Measurements from ENCODE around the gene IQUB.

DNA sequence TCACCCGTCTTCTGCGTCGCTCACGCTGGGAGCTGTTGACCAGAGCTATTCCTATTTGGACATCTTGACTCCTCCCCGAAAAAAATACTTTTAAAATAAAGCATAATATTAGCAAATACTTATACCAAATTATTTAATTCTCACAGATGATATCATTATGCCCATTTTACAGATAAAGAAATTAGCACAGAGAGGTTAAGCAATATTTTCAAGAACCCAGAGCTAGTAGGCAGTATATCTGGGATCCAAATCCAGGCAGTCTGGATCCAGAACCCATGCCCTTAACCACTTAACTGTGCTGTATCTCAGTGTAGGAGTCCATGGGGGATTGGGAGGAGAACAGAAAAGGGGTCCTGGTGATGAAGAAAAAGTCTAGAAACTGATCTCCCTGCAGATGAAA, 6.1 kb downstream of the IQUB start:
- TF ChIP-seq, protein P1, sequence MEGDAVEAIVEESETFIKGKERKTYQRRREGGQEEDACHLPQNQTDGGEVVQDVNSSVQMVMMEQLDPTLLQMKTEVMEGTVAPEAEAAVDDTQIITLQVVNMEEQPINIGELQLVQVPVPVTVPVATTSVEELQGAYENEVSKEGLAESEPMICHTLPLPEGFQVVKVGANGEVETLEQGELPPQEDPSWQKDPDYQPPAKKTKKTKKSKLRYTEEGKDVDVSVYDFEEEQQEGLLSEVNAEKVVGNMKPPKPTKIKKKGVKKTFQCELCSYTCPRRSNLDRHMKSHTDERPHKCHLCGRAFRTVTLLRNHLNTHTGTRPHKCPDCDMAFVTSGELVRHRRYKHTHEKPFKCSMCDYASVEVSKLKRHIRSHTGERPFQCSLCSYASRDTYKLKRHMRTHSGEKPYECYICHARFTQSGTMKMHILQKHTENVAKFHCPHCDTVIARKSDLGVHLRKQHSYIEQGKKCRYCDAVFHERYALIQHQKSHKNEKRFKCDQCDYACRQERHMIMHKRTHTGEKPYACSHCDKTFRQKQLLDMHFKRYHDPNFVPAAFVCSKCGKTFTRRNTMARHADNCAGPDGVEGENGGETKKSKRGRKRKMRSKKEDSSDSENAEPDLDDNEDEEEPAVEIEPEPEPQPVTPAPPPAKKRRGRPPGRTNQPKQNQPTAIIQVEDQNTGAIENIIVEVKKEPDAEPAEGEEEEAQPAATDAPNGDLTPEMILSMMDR (IDR thresholded peaks at IDR 0.05; ENCODE audit: low read depth, low read length, poor library complexity, severe bottlenecking), result no peak
- no peak for TF ChIP-seq EZH2phosphoT487 (IDR thresholded peaks at IDR 0.05; ENCODE audit: borderline replicate concordance, low read length)

All from DOHH2 (cell line).